Mesenteric fat pad (tissue), 1 donor: ENCODE measurements around the gene KRTAP10-12. TPM values are rescaled to one million over a fixed set of nuclear protein-coding genes. Genes with fewer than 3 reads are reported as not detected.
"Not testable (repeated sequence)": the region's sequence is repeated elsewhere in the genome, so short reads cannot be mapped to it uniquely, and the experiment has no call there.

ENCODE experiments used
- DNase-seq: peaks from one replicate; pipeline ENCODE4 v3.0.0-alpha.2; 2020; ENCODE audit warnings: low spot score
- total RNA-seq: library from RNA; stranded (reverse); fragmentation: NEBNext Ultra II Directional; extraction: Animal tissue kit (Norgen Biotek cat#: 25700); gene quantifications from one replicate; pipeline ENCODE4 v1.2.1, GENCODE V29; 2021
- donor health status: DM: yes; HTN: yes; CAD: no.

The KRTAP10-12 gene
- total RNA-seq, 1 donor from 2014 or later, result not detected

GRCh38 chr21:44667612-44668011 lies 29.4 kb upstream of the KRTAP10-12 start:
- DNase-seq, result no peak

- no peak for DNase-seq
Observed at GRCh38 chr21:44670642-44671432, 26.1 kb upstream of the KRTAP10-12 start.

GRCh38 chr21:44671911-44672310 lies 25.1 kb upstream of the KRTAP10-12 start:
- DNase-seq, result no peak

GRCh38 chr21:44677881-44678280 lies 19.1 kb upstream of the KRTAP10-12 start:
- peak; percentile 85 for DNase-seq

GRCh38 chr21:44681152-44681551 lies 15.8 kb upstream of the KRTAP10-12 start:
- DNase-seq, result no peak

- no peak for DNase-seq
Observed at GRCh38 chr21:44681861-44682579, 15.0 kb upstream of the KRTAP10-12 start, which contains the start of gene KRTAP12-1. Gene KRTAP12-1 (minus strand): TSS chr21:44682163. CDS start chr21:44682123, 40 bp downstream.

- no peak for DNase-seq
Observed at GRCh38 chr21:44682580-44683151, 14.3 kb upstream of the KRTAP10-12 start.

- DNase-seq, result no peak
Observed at GRCh38 chr21:44684077-44684476, 12.9 kb upstream of the KRTAP10-12 start.

- DNase-seq, result no peak
Observed at GRCh38 chr21:44684483-44684882, 12.5 kb upstream of the KRTAP10-12 start.

GRCh38 chr21:44685050-44685449 lies 11.9 kb upstream of the KRTAP10-12 start:
- DNase-seq, result not testable (repeated sequence)

- DNase-seq, result peak; percentile 77
Observed at GRCh38 chr21:44686000-44686781, 10.8 kb upstream of the KRTAP10-12 start.

GRCh38 chr21:44686843-44687561 lies 10.0 kb upstream of the KRTAP10-12 start:
- peak; percentile 81 for DNase-seq

GRCh38 chr21:44687671-44688070 lies 9.3 kb upstream of the KRTAP10-12 start:
- DNase-seq, result no peak

- DNase-seq, result not testable (repeated sequence)
Observed at GRCh38 chr21:44689740-44690139, 7.2 kb upstream of the KRTAP10-12 start.

GRCh38 chr21:44691686-44692085 lies 5.3 kb upstream of the KRTAP10-12 start:
- no peak for DNase-seq

GRCh38 chr21:44692798-44693512 lies 4.0 kb upstream of the KRTAP10-12 start:
- no peak for DNase-seq

- peak; percentile 60 for DNase-seq
Observed at GRCh38 chr21:44694776-44695175, 2.2 kb upstream of the KRTAP10-12 start.

GRCh38 chr21:44695184-44695583 lies 1.8 kb upstream of the KRTAP10-12 start:
- peak; percentile 65 for DNase-seq

GRCh38 chr21:44695641-44696040 lies 1.3 kb upstream of the KRTAP10-12 start:
- no peak for DNase-seq

- DNase-seq, result peak; percentile 35
Observed at GRCh38 chr21:44696572-44696971, 400 bp upstream of the KRTAP10-12 start.
